ENCODE results near the gene CCDC57.

The CCDC57 gene

GRCh38 chr17:82200135-82200534, 12.5 kb downstream of the CCDC57 start:
- no peaks in the 10 kb centered on the region for H3K9me2 ChIP-seq (replicated peaks; ENCODE audit: insufficient read depth, low read length)
- no peak for TF ChIP-seq CTCF (IDR thresholded peaks at IDR 0.05; ENCODE audit: low read length)
- no peak for TF ChIP-seq EZH2 (optimal IDR thresholded peaks at IDR 0.05; ENCODE audit: low read depth, low read length)
- TF ChIP-seq EZH2phosphoT487 (IDR thresholded peaks at IDR 0.05; ENCODE audit: low read length), result no peak
- no peak overlapping the region for H3K9ac ChIP-seq (ENCODE audit: low read length)

GRCh38 chr17:82199496-82199895, 13.1 kb downstream of the CCDC57 start:
- H3K4me2 ChIP-seq (ENCODE audit: low read depth, low read length), result no peak overlapping the region

More at GRCh38 chr17:82200135-82200534, 12.5 kb downstream of the CCDC57 start:
- Histone ChIP-seq H3K4me3 (ENCODE audit: low read length) (no peak overlapping the region), H4K20me1 (ENCODE audit: insufficient read depth, low read length) (no peaks in the 10 kb centered on the region), H3K4me1 (ENCODE audit: low read length) (peaks cover 10% of the 10 kb centered on the region), H3K4me2 (ENCODE audit: low read depth, low read length) (no peak overlapping the region), H3F3A (ENCODE audit: insufficient read depth, low read length) (no peaks in the 10 kb centered on the region), H3K79me2 (ENCODE audit: low read length) (no peaks in the 10 kb centered on the region), H3K27me3 (replicated peaks; ENCODE audit: insufficient read depth, low read length) (no peaks in the 10 kb centered on the region), H3K9me3 (replicated peaks; ENCODE audit: insufficient read depth, low read length) (no peaks in the 10 kb centered on the region), H2AFZ (ENCODE audit: low read length) (no peak overlapping the region), H3K27ac (ENCODE audit: low read length) (no peak overlapping the region), H3K36me3 (replicated peaks; ENCODE audit: insufficient read depth, low read length) (no peaks in the 10 kb centered on the region)
- DNase-seq, result no peak

GRCh38 chr17:82198092-82198491, 14.6 kb downstream of the CCDC57 start:
- Histone ChIP-seq H3K4me3 (ENCODE audit: low read length) (0 out of 2 replicates have a peak overlapping the region, but pooled peaks have one; percentile 14), H3F3A (ENCODE audit: insufficient read depth, low read length) (no peaks in the 10 kb centered on the region), H3K4me2 (ENCODE audit: low read depth, low read length) (peak overlapping the region; percentile 58), H4K20me1 (ENCODE audit: insufficient read depth, low read length) (no peaks in the 10 kb centered on the region), H3K27me3 (replicated peaks; ENCODE audit: insufficient read depth, low read length) (no peaks in the 10 kb centered on the region), H2AFZ (ENCODE audit: low read length) (no peak overlapping the region), H3K36me3 (replicated peaks; ENCODE audit: insufficient read depth, low read length) (no peaks in the 10 kb centered on the region), H3K9ac (ENCODE audit: low read length) (no peak overlapping the region; the same call in 1 of the 2 replicates), H3K9me3 (replicated peaks; ENCODE audit: insufficient read depth, low read length) (no peaks in the 10 kb centered on the region), H3K79me2 (ENCODE audit: low read length) (no peaks in the 10 kb centered on the region), H3K4me1 (ENCODE audit: low read length) (peaks cover 10% of the 10 kb centered on the region), H3K27ac (ENCODE audit: low read length) (no peak overlapping the region), H3K9me2 (replicated peaks; ENCODE audit: insufficient read depth, low read length) (no peaks in the 10 kb centered on the region)
- TF ChIP-seq EZH2phosphoT487 (IDR thresholded peaks at IDR 0.05; ENCODE audit: low read length) (no peak), CTCF (IDR thresholded peaks at IDR 0.05; ENCODE audit: low read length) (no peak), EZH2 (optimal IDR thresholded peaks at IDR 0.05; ENCODE audit: low read depth, low read length) (no peak)
- DNase-seq, result peak; percentile 20

More at GRCh38 chr17:82199496-82199895, 13.1 kb downstream of the CCDC57 start:
- Histone ChIP-seq H3F3A (ENCODE audit: insufficient read depth, low read length) (no peaks in the 10 kb centered on the region), H3K4me3 (ENCODE audit: low read length) (no peak overlapping the region), H3K4me1 (ENCODE audit: low read length) (peaks cover 10% of the 10 kb centered on the region), H3K9ac (ENCODE audit: low read length) (no peak overlapping the region), H4K20me1 (ENCODE audit: insufficient read depth, low read length) (no peaks in the 10 kb centered on the region), H3K9me2 (replicated peaks; ENCODE audit: insufficient read depth, low read length) (no peaks in the 10 kb centered on the region), H3K27me3 (replicated peaks; ENCODE audit: insufficient read depth, low read length) (no peaks in the 10 kb centered on the region), H2AFZ (ENCODE audit: low read length) (no peak overlapping the region), H3K36me3 (replicated peaks; ENCODE audit: insufficient read depth, low read length) (no peaks in the 10 kb centered on the region), H3K27ac (ENCODE audit: low read length) (no peak overlapping the region), H3K79me2 (ENCODE audit: low read length) (no peaks in the 10 kb centered on the region), H3K9me3 (replicated peaks; ENCODE audit: insufficient read depth, low read length) (no peaks in the 10 kb centered on the region)
- no peak for TF ChIP-seq EZH2 (optimal IDR thresholded peaks at IDR 0.05; ENCODE audit: low read depth, low read length)
- TF ChIP-seq CTCF (IDR thresholded peaks at IDR 0.05; ENCODE audit: low read length), result no peak
- TF ChIP-seq EZH2phosphoT487 (IDR thresholded peaks at IDR 0.05; ENCODE audit: low read length), result no peak
- DNase-seq, result no peak

Measured in MM.1S (cell line).